A549 (cell line): ENCODE results near the gene ICE2. TPM values are rescaled to one million over a fixed set of nuclear protein-coding genes. Genes with fewer than 3 reads are reported as not detected.

Experiments
- ATAC-seq, 2 experiments: fragments of 200-7000 bp in 1 of 2; fragments of >200 bp in 1 of 2; cut with Nextera tagmentation in 1 of 2; cut with Tn5 transposase in 1 of 2; 3 replicates each; pipeline versions ENCODE4 v1.8.0 to v1.9.1; 2018 to 2020; ENCODE audit warnings: mild to moderate bottlenecking in 1 of 2, moderate library complexity in 1 of 2
- CTCF ChIA-PET: fragments of 300-600 bp; sonication (Branson Sonifier 250); formaldehyde crosslinking; extraction: SDS; loops from one replicate; lab custom pipeline; 2021; ENCODE audit warnings: antibody characterized with exemption, inconsistent platforms; lab: Yijun Ruan, JAX
- POLR2A ChIA-PET: fragments of 350-600 bp; formaldehyde crosslinking; extraction: SDS; loops from one replicate; lab custom pipeline; 2021; ENCODE audit warnings: antibody characterized with exemption, inconsistent platforms; lab: Yijun Ruan, JAX
- DNase-seq, 2 experiments: peaks; one replicate each; pipeline versions ENCODE4 v3.0.0 to v3.0.0-alpha.2; 2011 to 2016; ENCODE audit warnings: low read depth in 1 of 2, low spot score in 1 of 2
- FAIRE-seq: peaks from 2 replicates; lab custom pipeline; 2011; peaks lifted over from hg19 to GRCh38; lab: Jason Lieb, UNC
- H3K27ac ChIP-seq, 2 experiments: fragments of >200 bp; sonication (Bioruptor Twin); formaldehyde crosslinking; 3 replicates each; pipeline ENCODE4 v1.5.1; 2016 to 2017
- H3K4me1 ChIP-seq: fragments of >200 bp; sonication (Bioruptor Twin); formaldehyde crosslinking; 3 replicates; pipeline ENCODE4 v1.6.1; 2016
- H3K4me2 ChIP-seq: fragments of >200 bp; sonication (Bioruptor Twin); formaldehyde crosslinking; 3 replicates; pipeline ENCODE4 v1.6.1; 2016
- H3K4me3 ChIP-seq: fragments of >200 bp; sonication (Bioruptor Twin); formaldehyde crosslinking; 3 replicates; pipeline ENCODE4 v1.5.1; 2016
- H3K9me3 ChIP-seq: fragments of >200 bp; sonication (Bioruptor Twin); formaldehyde crosslinking; 3 replicates; pipeline ENCODE4 v1.6.1; 2016
- BHLHE40 ChIP-seq: IDR thresholded peaks from 2 replicates; pipeline ENCODE4 v1.6.1; 2012; ENCODE audit warnings: low read depth, low read length, inconsistent platforms
- CBX2 ChIP-seq: fragments of 200-600 bp; sonication (generic); IDR thresholded peaks from 2 replicates; pipeline ENCODE4 v1.6.1; 2016; ENCODE audit warnings: low read depth, mild to moderate bottlenecking, borderline replicate concordance
- CBX8 ChIP-seq: fragments of 200-600 bp; sonication (generic); IDR thresholded peaks from 2 replicates; pipeline ENCODE4 v1.6.1; 2016
- CHD2 ChIP-seq: fragments of 150-350 bp; IDR thresholded peaks from 2 replicates; pipeline ENCODE4 v1.6.1; 2014; ENCODE audit warnings: low read length; ENCODE audit not compliant: partially characterized antibody
- CHD4 ChIP-seq: fragments of 200-600 bp; sonication (generic); IDR thresholded peaks from 2 replicates; pipeline ENCODE4 v1.6.1; 2016; ENCODE audit warnings: antibody characterized with exemption, mild to moderate bottlenecking, borderline replicate concordance
- EHF ChIP-seq: fragments of 250-450 bp; sonication (Bioruptor Pico); IDR thresholded peaks from 2 replicates; pipeline ENCODE4 v1.5.0; 2020; ENCODE audit warnings: mild to moderate bottlenecking
- EHMT2 ChIP-seq: fragments of 200-600 bp; sonication (generic); IDR thresholded peaks from 2 replicates; pipeline ENCODE4 v1.6.1; 2016; ENCODE audit warnings: antibody characterized with exemption, low read depth, mild to moderate bottlenecking, moderate library complexity
- FOSB ChIP-seq: fragments of 250-450 bp; sonication (Bioruptor Pico); IDR thresholded peaks from 2 replicates; pipeline ENCODE4 v1.5.0; 2020; ENCODE audit warnings: mild to moderate bottlenecking, moderate library complexity
- GATA3 ChIP-seq: IDR thresholded peaks from 2 replicates; pipeline ENCODE4 v1.6.1; 2012; ENCODE audit warnings: borderline replicate concordance
- HEYL ChIP-seq: fragments of 250-450 bp; sonication (Bioruptor Pico); IDR thresholded peaks from 2 replicates; pipeline ENCODE4 v1.8.0; 2021; ENCODE audit warnings: mild to moderate bottlenecking, moderate library complexity
- HOXA7 ChIP-seq: fragments of 250-450 bp; sonication (Bioruptor Pico); IDR thresholded peaks from 2 replicates; pipeline ENCODE4 v1.5.0; 2020; ENCODE audit warnings: mild to moderate bottlenecking, moderate library complexity
- HOXB13 ChIP-seq: fragments of 250-450 bp; sonication (Bioruptor Pico); IDR thresholded peaks from 2 replicates; pipeline ENCODE4 v1.5.0; 2020; ENCODE audit warnings: low read depth, mild to moderate bottlenecking, moderate library complexity
- HOXB5 ChIP-seq: fragments of 250-450 bp; sonication (Bioruptor Pico); IDR thresholded peaks from 2 replicates; pipeline ENCODE4 v1.5.0; 2020; ENCODE audit warnings: mild to moderate bottlenecking, moderate library complexity
- JUN ChIP-seq, 2 experiments: fragments of >200 bp; sonication (Bioruptor Twin); formaldehyde crosslinking; IDR thresholded peaks; 2 replicates in 1 of 2; 3 replicates in 1 of 2; pipeline ENCODE4 v1.6.1; 2016 to 2017
- KDM1A ChIP-seq: fragments of 200-600 bp; sonication (generic); IDR thresholded peaks from 2 replicates; pipeline ENCODE4 v1.6.1; 2016; ENCODE audit warnings: low read depth, mild to moderate bottlenecking
- MAZ ChIP-seq: fragments of 150-350 bp; IDR thresholded peaks from 2 replicates; pipeline ENCODE4 v1.6.1; 2014; ENCODE audit warnings: antibody characterized with exemption, low read depth, low read length, borderline replicate concordance
- NFE2L2 ChIP-seq: fragments of 150-350 bp; conservative IDR thresholded peaks from 2 replicates; pipeline ENCODE4 v1.6.1; 2014; ENCODE audit warnings: low read length
- NPAS2 ChIP-seq: fragments of 250-450 bp; sonication (Bioruptor Pico); IDR thresholded peaks from 2 replicates; pipeline ENCODE4 v1.8.0; 2022; ENCODE audit warnings: mild to moderate bottlenecking, moderate library complexity, borderline replicate concordance
- NR3C1 ChIP-seq: fragments of >200 bp; sonication (Bioruptor Twin); formaldehyde crosslinking; IDR thresholded peaks from 3 replicates; pipeline ENCODE4 v1.6.1; 2017
- POLR2A ChIP-seq: IDR thresholded peaks from 2 replicates; pipeline ENCODE4 v1.6.1; 2012; ENCODE audit warnings: mild to moderate bottlenecking, low read length
- POLR2AphosphoS2 ChIP-seq: conservative IDR thresholded peaks from 2 replicates; pipeline ENCODE4 v1.6.1; 2012; ENCODE audit warnings: low read length, improper control_type of control experiment, inconsistent platforms
- RAD21 ChIP-seq, 2 experiments: fragments of >200 bp in 1 of 2; sonication (Bioruptor Twin) in 1 of 2; formaldehyde crosslinking in 1 of 2; IDR thresholded peaks in 1 of 2; conservative IDR thresholded peaks in 1 of 2; 2 replicates in 1 of 2; 3 replicates in 1 of 2; pipeline ENCODE4 v1.6.1; 2012 to 2018; ENCODE audit warnings: inconsistent platforms in 1 of 2
- RCOR1 ChIP-seq: fragments of 150-350 bp; IDR thresholded peaks from 2 replicates; pipeline ENCODE4 v1.6.1; 2014; ENCODE audit warnings: antibody characterized with exemption, low read length, low read depth
- RFX5 ChIP-seq: fragments of 450-650 bp; IDR thresholded peaks from 2 replicates; pipeline ENCODE4 v1.7.1; 2014; ENCODE audit warnings: antibody characterized with exemption, mild to moderate bottlenecking, moderate library complexity
- SMC3 ChIP-seq: fragments of >200 bp; sonication (Bioruptor Twin); formaldehyde crosslinking; IDR thresholded peaks from 3 replicates; pipeline ENCODE4 v1.6.1; 2018; ENCODE audit warnings: inconsistent platforms
- TP53 ChIP-seq: fragments of 250-450 bp; sonication (Bioruptor Pico); IDR thresholded peaks from 2 replicates; pipeline ENCODE4 v1.5.0; 2021; ENCODE audit warnings: mild to moderate bottlenecking, moderate library complexity
- ZFP36 ChIP-seq: fragments of 450-650 bp; IDR thresholded peaks from 2 replicates; pipeline ENCODE4 v1.6.1; 2014; ENCODE audit warnings: borderline replicate concordance; ENCODE audit not compliant: partially characterized antibody
- ZNF302 ChIP-seq: fragments of 250-450 bp; sonication (Bioruptor Pico); IDR thresholded peaks from 2 replicates; pipeline ENCODE4 v1.9.0; 2021; ENCODE audit warnings: inconsistent platforms, mild to moderate bottlenecking, moderate library complexity
- WGBS: methylation state at CpG from one replicate; pipeline ENCODE4 v1.1.6; 2017; ENCODE audit errors: missing lambda C conversion rate; 5-methylcytosine and 5-hydroxymethylcytosine counted together
- polyA plus RNA-seq, 4 experiments: library from polyadenylated mRNA; depleted of rRNA in 3 of 4; stranded (reverse); fragments of >200 nt; fragmentation: RNase III in 1 of 4; extraction: RNeasy Plus Mini Kit Qiagen cat#74134 plus additional on column Dnase treatment in 1 of 4; gene quantifications; 2 replicates in 3 of 4; 3 replicates in 1 of 4; pipeline ENCODE4 v1.2.3, GENCODE V29; 2011 to 2017
- TF ChIP-seq, protein P1 (sequence below): IDR thresholded peaks from 2 replicates; pipeline ENCODE4 v1.6.1; 2012; ENCODE audit warnings: low read depth, borderline replicate concordance
- TF ChIP-seq, protein P2 (sequence below): IDR thresholded peaks from 2 replicates; pipeline ENCODE4 v1.6.1; 2012
- TF ChIP-seq, protein P3 (sequence below): fragments of 250-450 bp; sonication (Bioruptor Pico); IDR thresholded peaks from 2 replicates; pipeline ENCODE4 v1.5.0; 2020; ENCODE audit warnings: low read depth, mild to moderate bottlenecking, moderate library complexity
- TF ChIP-seq, protein P4 (sequence below): fragments of 450-650 bp; IDR thresholded peaks from 2 replicates; pipeline ENCODE4 v1.6.1; 2014; ENCODE audit warnings: antibody characterized with exemption

Gene ICE2
- polyA plus RNA-seq, 2 of the 4 experiments (the other 2 are of a cell fraction): 43.1 to 87.6 TPM

DNA sequence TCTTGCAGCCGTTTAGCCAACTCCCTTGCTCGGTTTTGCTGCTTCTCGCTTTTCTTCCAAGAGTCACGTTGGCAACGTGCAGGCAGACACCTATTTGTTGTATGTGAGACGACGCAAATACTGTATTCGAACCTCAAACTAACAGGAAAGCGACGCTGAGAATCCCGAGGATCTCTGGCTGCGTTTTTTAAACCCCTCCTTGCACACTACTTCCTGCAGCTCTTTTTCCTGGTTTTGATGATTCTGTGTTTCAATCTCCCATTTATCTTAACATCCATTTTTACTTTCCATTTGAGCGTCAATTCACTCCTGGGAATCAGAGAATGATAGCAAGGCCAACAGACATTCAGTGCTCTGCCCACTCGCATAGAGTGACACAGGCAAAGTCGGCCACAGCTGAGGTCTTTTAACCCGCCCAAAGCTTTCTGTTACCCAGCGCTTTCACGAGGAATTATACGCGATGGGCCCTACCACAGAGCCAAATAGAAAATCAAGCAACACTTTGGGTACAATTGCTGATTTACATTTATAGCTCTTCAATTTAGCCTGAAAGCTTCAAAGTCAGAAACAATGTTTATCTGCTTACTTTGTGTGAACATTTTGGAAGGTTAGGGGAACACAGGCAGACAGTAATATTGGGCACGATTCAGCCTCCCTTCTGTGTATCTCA lies 79.6 kb downstream of the ICE2 start:
- Histone ChIP-seq H3K4me1 (peaks cover 55% of the 10 kb centered on the region), H3K4me2 (peak overlapping the region; percentile 84), H3K4me3 (peak overlapping the region; percentile 88; the same call in 2 of the 3 replicates), H3K27ac (peak overlapping the region; percentile 97 to 99), H3K9me3 (no peaks in the 10 kb centered on the region)
- DNase-seq (no peak), ATAC-seq (0 out of 6 replicates have a peak, but pooled peaks of 1 of the 2 experiments have one; percentile 1), FAIRE-seq (peak; percentile 56)
- peak in 1 of 2 experiments; percentile 33; a peak in 2 of 5 replicates for TF ChIP-seq JUN (IDR thresholded peaks at IDR 0.05)
- no peak for TF ChIP-seq MAZ
- TF ChIP-seq, protein P1, sequence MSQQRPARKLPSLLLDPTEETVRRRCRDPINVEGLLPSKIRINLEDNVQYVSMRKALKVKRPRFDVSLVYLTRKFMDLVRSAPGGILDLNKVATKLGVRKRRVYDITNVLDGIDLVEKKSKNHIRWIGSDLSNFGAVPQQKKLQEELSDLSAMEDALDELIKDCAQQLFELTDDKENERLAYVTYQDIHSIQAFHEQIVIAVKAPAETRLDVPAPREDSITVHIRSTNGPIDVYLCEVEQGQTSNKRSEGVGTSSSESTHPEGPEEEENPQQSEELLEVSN: peak; percentile 72; the same call in 1 of the 2 replicates
- TF ChIP-seq HOXA7: peak; percentile 52; the same call in 1 of the 2 replicates
- peak; percentile 58; the same call in 1 of the 2 replicates for TF ChIP-seq FOSB
- TF ChIP-seq ZNF302 (CRISPR knock-in tag): peak; percentile 60; the same call in 1 of the 2 replicates
- no peak for TF ChIP-seq RAD21 (conservative IDR thresholded peaks at IDR 0.05 in 1 of 2, IDR thresholded peaks at IDR 0.05 in 1 of 2)
- 4% methylated on average over 21 of the region's 21 CpGs for WGBS
- ChIA-PET POLR2A (interaction anchor here (1.0 to 10.2 kb wide), 15 partner anchors 8 to 66 kb away, joined by 3 to 152 read pairs (median 9); no protein-coding TSS in a partner anchor), CTCF (interaction anchor here (0.7 to 4.6 kb wide), 14 partner anchors 8 to 675 kb away, joined by 3 to 35 read pairs (median 4); no protein-coding TSS in a partner anchor)

DNA sequence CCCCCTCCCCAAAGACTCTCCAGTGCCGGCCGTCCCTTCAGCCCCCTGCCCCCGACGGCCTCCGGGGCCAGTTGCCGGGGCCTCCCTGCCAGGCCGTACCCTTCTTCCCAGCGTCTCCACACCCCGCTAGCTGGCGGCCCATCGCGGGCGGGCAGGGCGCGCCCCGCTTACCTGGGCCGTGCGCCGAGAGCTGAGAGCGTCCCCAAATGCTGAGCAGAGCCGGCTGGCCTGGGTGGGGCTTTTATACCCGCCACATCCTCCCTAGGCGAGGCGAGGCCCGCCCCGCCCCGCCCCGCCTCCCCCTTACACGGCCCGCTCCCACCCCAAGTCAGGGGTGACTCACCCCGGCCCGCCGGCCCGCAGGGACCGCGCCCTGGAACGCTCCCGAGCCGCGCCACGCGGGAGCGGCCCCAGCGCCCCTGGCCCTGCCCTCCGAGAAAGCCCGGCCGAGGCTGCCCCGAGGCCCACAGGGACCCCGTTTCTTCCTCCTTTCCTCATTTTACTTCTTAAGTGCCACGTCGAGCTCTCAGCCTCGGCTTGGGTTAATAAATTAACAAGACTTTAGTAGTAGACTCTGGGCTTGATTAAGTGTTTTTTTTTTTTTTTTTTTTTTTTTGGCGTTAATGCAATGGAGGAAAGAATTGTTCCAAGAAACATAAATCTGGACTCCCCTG lies 81.0 kb downstream of the ICE2 start, which contains the start of gene ANXA2:
Gene ANXA2, minus strand, starts transcription at position 215 of the 674 bp plus-strand sequence. CDS start 11,911 bp downstream, outside the sequence.
- Histone ChIP-seq H3K27ac (peak within 1 kb of the TSS; percentile 97 to 99), H3K4me3 (peak within 1 kb of the TSS; percentile 88), H3K4me1 (peaks cover 59% of the 10 kb centered on the region), H3K4me2 (peak within 1 kb of the TSS; percentile 94), H3K9me3 (no peaks in the 10 kb centered on the region)
- CTCF ChIA-PET: interaction anchor here (0.6 to 4.6 kb wide), 9 partner anchors 9 to 47 kb away, joined by 3 to 35 read pairs (median 7); no protein-coding TSS in a partner anchor
- FAIRE-seq (no peak), DNase-seq (peak; percentile 84 to 95), ATAC-seq (peak; percentile 62 to 72)
- POLR2A ChIA-PET: interaction anchor here (0.6 to 10.2 kb wide), 25 partner anchors 9 to 1520 kb away, joined by 3 to 152 read pairs (median 5); partner anchors contain the start of gene ICE2
- WGBS: 1% methylated on average over 30 of the region's 53 CpGs
- TF ChIP-seq EHF (CRISPR knock-in tag): no peak
- no peak for TF ChIP-seq RAD21 (conservative IDR thresholded peaks at IDR 0.05 in 1 of 2, IDR thresholded peaks at IDR 0.05 in 1 of 2)
- TF ChIP-seq CBX2: no peak
- no peak for TF ChIP-seq NR3C1
- TF ChIP-seq HOXB13: no peak
- TF ChIP-seq, protein P2, sequence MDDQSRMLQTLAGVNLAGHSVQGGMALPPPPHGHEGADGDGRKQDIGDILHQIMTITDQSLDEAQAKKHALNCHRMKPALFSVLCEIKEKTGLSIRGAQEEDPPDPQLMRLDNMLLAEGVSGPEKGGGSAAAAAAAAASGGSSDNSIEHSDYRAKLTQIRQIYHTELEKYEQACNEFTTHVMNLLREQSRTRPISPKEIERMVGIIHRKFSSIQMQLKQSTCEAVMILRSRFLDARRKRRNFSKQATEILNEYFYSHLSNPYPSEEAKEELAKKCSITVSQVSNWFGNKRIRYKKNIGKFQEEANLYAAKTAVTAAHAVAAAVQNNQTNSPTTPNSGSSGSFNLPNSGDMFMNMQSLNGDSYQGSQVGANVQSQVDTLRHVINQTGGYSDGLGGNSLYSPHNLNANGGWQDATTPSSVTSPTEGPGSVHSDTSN: no peak; the same call in none of the 2 replicates
- TF ChIP-seq HEYL (CRISPR knock-in tag): no peak
- TF ChIP-seq EHMT2: no peak
- TF ChIP-seq HOXB5 (CRISPR knock-in tag): no peak
- TF ChIP-seq POLR2AphosphoS2: 0 out of 2 replicates have a peak, but pooled peaks have one; percentile 2
- TF ChIP-seq FOSB: no peak
- no peak for TF ChIP-seq ZNF302 (CRISPR knock-in tag)
- TF ChIP-seq, protein P3, sequence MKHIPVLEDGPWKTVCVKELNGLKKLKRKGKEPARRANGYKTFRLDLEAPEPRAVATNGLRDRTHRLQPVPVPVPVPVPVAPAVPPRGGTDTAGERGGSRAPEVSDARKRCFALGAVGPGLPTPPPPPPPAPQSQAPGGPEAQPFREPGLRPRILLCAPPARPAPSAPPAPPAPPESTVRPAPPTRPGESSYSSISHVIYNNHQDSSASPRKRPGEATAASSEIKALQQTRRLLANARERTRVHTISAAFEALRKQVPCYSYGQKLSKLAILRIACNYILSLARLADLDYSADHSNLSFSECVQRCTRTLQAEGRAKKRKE: 0 out of 2 replicates have a peak, but pooled peaks have one; percentile 14
- no peak for TF ChIP-seq RCOR1
- peak; percentile 95 to 99 for TF ChIP-seq JUN (IDR thresholded peaks at IDR 0.05)
- no peak for TF ChIP-seq CHD4
- no peak for TF ChIP-seq KDM1A
- TF ChIP-seq ZFP36: no peak
- TF ChIP-seq NPAS2 (CRISPR knock-in tag): no peak
- TF ChIP-seq POLR2A: peak; percentile 92
- TF ChIP-seq CHD2: peak; percentile 20
- peak; percentile 58; the same call in 1 of the 2 replicates for TF ChIP-seq MAZ
- no peak for TF ChIP-seq NFE2L2
- no peak for TF ChIP-seq RFX5
- TF ChIP-seq CBX8: no peak
- no peak for TF ChIP-seq TP53 (CRISPR knock-in tag)
- TF ChIP-seq, protein P4, sequence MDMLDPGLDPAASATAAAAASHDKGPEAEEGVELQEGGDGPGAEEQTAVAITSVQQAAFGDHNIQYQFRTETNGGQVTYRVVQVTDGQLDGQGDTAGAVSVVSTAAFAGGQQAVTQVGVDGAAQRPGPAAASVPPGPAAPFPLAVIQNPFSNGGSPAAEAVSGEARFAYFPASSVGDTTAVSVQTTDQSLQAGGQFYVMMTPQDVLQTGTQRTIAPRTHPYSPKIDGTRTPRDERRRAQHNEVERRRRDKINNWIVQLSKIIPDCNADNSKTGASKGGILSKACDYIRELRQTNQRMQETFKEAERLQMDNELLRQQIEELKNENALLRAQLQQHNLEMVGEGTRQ: no peak
- TF ChIP-seq BHLHE40: no peak
- TF ChIP-seq GATA3: 0 out of 2 replicates have a peak, but pooled peaks have one; percentile 49
- TF ChIP-seq SMC3: 0 out of 3 replicates have a peak, but pooled peaks have one; percentile 9
